Psoas muscle (tissue), 8 donors: ENCODE data around the gene JAML. TPM values are rescaled to one million over a fixed set of nuclear protein-coding genes. Genes with fewer than 3 reads are reported as not detected.

Source experiments
- ATAC-seq, 4 donors: fragments of 200-7000 bp; cut with Tn5 transposase; one replicate each; pipeline ENCODE4 v1.9.1; 2020; ENCODE audit warnings: moderate library complexity in 3 of 4, mild to moderate bottlenecking in 2 of 4
- DNase-seq, 2 donors: peaks; one replicate each; pipeline ENCODE4 v3.0.0-alpha.2; 2020
- H3K27ac ChIP-seq: fragments of 200-600 bp; one replicate; pipeline ENCODE4 v1.8.0; 2022
- H3K27me3 ChIP-seq, 3 donors: fragments of 200-600 bp in 1 of 3; one replicate each; pipeline versions ENCODE4 v1.6.1 to v1.8.0; 2013 to 2022; ENCODE audit warnings: low read length in 2 of 3, mild to moderate bottlenecking in 2 of 3, moderate library complexity in 1 of 3; ENCODE audit not compliant: insufficient read depth in 3 of 3
- H3K36me3 ChIP-seq, 2 donors: fragments of 200-600 bp in 1 of 2; one replicate each; pipeline versions ENCODE4 v1.6.1 to v1.8.0; 2013 to 2022; ENCODE audit warnings: low read depth in 1 of 2, mild to moderate bottlenecking in 1 of 2, moderate library complexity in 1 of 2; ENCODE audit not compliant: insufficient read depth in 1 of 2
- H3K4me1 ChIP-seq: fragments of 200-600 bp; one replicate; pipeline ENCODE4 v1.8.0; 2022
- H3K4me3 ChIP-seq: fragments of 200-600 bp; one replicate; pipeline ENCODE4 v1.8.0; 2022; ENCODE audit warnings: mild to moderate bottlenecking
- H3K9me3 ChIP-seq: fragments of 200-600 bp; one replicate; pipeline ENCODE4 v1.8.0; 2022
- WGBS, 3 donors: extraction: QIAGEN DNeasy Blood & Tissue Kit; methylation state at CpG; one replicate each; pipeline versions ENCODE4 v1.1.6 to v1.1.7; 2013; 5-methylcytosine and 5-hydroxymethylcytosine counted together
- intact Hi-C, 2 donors: fragments of 100-400 bp; cut with DNase I; formaldehyde crosslinking; loops; one replicate each; pipeline versions ENCODE4 v1.11.0 to v1.14.2; 2022
- polyA plus RNA-seq, 3 donors: library from polyadenylated mRNA; stranded (reverse); fragments of 200-250 nt; gene quantifications; one replicate each; pipeline ENCODE4 v1.2.3, GENCODE V29; 2013
- total RNA-seq, 4 donors: library from RNA; stranded (reverse); fragmentation: NEBNext Ultra II Directional in 2 of 4; extraction: Animal tissue kit (Norgen Biotek cat#: 25700) in 2 of 4; gene quantifications; one replicate each; pipeline versions ENCODE4 v1.2.1 to v1.2.4, GENCODE V29; 2021 to 2023
- TF ChIP-seq, protein P1 (sequence below): fragments of 200-600 bp; IDR thresholded peaks from one replicate; pipeline ENCODE4 v1.8.0; 2022; ENCODE audit warnings: antibody characterized with exemption
- donor health status: healthy with polysubstance abuse.
- donor health status: DM: no; HTN: no; CAD: no; lungs with moderate emphysema.
- donor health status: Bipolar disorder and iron deficiency.
- donor health status: healthy.
- donor health status: DM: yes; HTN: yes; CAD: no.
- donor health status: DM: no; HTN: no; CAD: no.
- donor health status: DM: no; HTN: no; CAD: no.
- donor health status: DM: yes; HTN: yes; CAD: no.

JAML gene
- total and polyA plus RNA-seq, 7 donors = 0.21 to 1.8 (median 0.48) TPM

DNA sequence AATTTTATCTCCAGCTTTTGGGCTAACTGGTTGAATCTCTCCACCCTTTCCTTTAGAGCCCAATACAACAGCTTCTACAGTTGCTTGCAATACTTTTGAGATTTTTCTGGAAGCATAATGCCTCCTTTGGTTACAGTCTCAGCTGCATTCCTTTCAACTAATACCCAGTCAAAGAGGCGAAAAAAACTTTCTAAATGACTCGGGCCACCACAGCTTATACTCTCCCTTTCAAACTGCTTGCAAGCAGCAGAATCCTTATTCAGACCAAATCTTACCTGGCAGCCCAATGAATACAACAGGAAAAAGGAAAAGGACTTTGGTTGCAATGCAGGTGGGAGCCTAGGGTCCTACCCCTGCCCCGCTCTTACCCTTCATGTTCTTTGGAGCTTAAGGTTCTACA lies 15.8 kb downstream of the JAML start:
- intact Hi-C loops = loop anchor here in 1 of 2 donors (10.0 kb wide), 1 partner anchor 76 kb away; no protein-coding TSS in a partner anchor
- TF ChIP-seq, protein P1, sequence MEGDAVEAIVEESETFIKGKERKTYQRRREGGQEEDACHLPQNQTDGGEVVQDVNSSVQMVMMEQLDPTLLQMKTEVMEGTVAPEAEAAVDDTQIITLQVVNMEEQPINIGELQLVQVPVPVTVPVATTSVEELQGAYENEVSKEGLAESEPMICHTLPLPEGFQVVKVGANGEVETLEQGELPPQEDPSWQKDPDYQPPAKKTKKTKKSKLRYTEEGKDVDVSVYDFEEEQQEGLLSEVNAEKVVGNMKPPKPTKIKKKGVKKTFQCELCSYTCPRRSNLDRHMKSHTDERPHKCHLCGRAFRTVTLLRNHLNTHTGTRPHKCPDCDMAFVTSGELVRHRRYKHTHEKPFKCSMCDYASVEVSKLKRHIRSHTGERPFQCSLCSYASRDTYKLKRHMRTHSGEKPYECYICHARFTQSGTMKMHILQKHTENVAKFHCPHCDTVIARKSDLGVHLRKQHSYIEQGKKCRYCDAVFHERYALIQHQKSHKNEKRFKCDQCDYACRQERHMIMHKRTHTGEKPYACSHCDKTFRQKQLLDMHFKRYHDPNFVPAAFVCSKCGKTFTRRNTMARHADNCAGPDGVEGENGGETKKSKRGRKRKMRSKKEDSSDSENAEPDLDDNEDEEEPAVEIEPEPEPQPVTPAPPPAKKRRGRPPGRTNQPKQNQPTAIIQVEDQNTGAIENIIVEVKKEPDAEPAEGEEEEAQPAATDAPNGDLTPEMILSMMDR = no peak
- Histone ChIP-seq H3K27me3 (peaks cover 4 to 29% (median 8%) of the 10 kb centered on the region in 3 donors), H3K27ac (no peak overlapping the region), H3K9me3 (no peaks in the 10 kb centered on the region), H3K4me3 (no peak overlapping the region), H3K36me3 (no peaks in the 10 kb centered on the region), H3K4me1 (no peaks in the 10 kb centered on the region)
- 56 to 63% (median 62%) methylated on average over 3 of the region's 3 CpGs for WGBS, 3 donors
- ATAC-seq (no peak), DNase-seq (no peak)

DNA sequence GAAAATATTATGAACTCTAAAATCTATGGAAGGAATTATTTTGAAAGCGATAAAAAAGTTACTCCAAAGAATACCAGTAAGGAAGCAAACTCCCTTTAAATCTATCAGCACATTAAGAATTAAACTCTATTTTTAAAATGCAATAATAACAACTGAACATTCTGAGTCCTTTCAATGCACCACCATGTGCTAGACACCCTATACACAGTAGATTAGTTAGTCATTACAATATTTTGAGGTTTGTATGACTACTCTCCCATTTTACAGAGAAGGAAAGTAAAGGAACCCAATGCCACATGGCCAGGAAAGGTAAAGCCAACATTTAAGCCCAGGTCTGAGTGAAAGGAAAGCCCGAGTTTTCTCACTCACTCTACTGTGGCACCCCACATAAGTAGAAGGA lies 17.7 kb downstream of the JAML start:
- no peaks in the 10 kb centered on the region for H3K9me3 ChIP-seq
- H3K4me1 ChIP-seq = no peaks in the 10 kb centered on the region
- ATAC-seq (no peak), DNase-seq (no peak)
- H3K27me3 ChIP-seq = peaks cover 4 to 22% (median 8%) of the 10 kb centered on the region in 3 donors
- intact Hi-C loops = loop anchor here in 1 of 2 donors (10.0 kb wide), 1 partner anchor 78 kb away; no protein-coding TSS in a partner anchor
- TF ChIP-seq, protein P1 = no peak
- H3K4me3 ChIP-seq = no peak overlapping the region
- 73 to 80% (median 79%) methylated on average over 2 of the region's 2 CpGs for WGBS, 3 donors
- H3K27ac ChIP-seq = no peak overlapping the region
- H3K36me3 ChIP-seq = no peaks in the 10 kb centered on the region

DNA sequence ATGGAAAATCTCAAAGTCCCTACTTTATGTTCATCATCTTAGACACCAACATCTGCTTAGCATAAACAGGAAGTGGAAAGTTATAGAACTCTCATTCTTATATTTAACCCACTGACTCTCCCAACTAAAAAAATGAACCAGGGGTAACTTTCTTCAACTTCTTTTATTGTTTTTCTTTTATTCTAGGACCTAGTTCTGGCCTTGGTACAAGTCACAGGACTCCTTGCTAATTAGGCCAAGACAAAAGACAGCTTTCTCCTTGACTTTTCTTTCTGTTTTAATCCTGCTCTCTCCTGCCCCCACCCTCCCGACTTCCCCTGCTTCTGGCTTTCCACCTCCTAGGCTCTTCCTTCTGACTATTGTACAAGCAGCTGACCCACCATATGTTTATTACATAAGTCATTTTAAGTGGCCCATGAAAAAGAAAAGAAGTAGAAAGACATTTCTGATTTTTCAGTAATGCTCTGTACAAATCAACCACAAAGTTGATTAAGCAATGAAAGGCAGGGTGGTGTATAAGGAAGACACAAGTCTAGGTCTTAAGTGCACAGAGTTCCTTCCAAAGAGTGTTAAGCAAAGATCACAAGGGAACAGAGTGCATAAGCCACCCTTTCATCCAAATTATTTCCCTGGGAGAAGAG lies 18.3 kb downstream of the JAML start:
- no peaks in the 10 kb centered on the region for H3K4me1 ChIP-seq
- H3K4me3 ChIP-seq = no peak overlapping the region
- ATAC-seq = no peak
- no peaks in the 10 kb centered on the region for H3K9me3 ChIP-seq
- WGBS, 3 donors = 23 to 43% (median 33%) methylated on average over 1 of the region's 1 CpG
- intact Hi-C loops = loop anchor here in 1 of 2 donors (10.0 kb wide), 1 partner anchor 78 kb away; no protein-coding TSS in a partner anchor
- peaks cover 4 to 22% (median 8%) of the 10 kb centered on the region in 3 donors for H3K27me3 ChIP-seq
- TF ChIP-seq, protein P1 = no peak
- H3K36me3 ChIP-seq = no peaks in the 10 kb centered on the region
- no peak for DNase-seq
- H3K27ac ChIP-seq = no peak overlapping the region

DNA sequence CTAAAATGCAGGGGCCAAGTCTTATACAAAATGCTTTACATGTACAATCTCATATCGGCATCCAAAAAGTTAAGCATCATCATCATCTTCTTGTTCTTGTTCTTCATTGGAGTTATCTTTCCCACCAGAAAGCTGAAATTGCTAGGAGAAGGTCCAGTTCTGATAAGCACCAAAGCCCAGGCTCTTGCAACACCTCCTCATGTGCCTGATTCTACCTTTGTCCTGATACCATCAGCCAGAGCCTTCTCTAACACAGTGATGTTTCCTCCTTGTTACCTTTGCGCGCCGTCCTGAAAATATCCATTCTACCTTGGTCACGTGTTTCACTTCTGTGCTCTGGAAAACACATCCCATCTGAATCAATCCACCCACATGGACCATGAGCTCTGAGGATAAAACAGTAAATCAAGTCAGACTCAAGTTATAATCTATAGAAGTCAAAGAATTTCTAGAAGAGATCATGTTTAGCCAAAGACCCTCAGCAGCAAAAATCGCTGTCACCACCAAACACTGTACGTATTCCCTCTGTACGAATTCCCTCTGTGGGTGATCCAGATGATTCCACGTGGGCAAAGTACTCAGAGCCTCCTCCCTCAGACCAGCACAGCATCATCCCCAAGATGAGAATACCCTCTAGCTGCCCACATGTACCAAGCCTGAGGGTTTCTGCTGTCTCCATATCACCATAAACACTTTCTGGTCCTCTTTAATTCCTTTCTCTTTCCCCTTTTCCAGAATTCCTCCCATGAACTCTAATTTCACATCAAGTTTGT lies 19.0 kb downstream of the JAML start:
- Histone ChIP-seq H3K27me3 (peaks cover 2 to 22% (median 8%) of the 10 kb centered on the region in 3 donors), H3K9me3 (no peaks in the 10 kb centered on the region), H3K4me3 (no peak overlapping the region), H3K27ac (no peak overlapping the region), H3K4me1 (no peaks in the 10 kb centered on the region), H3K36me3 (no peaks in the 10 kb centered on the region)
- no peak for ATAC-seq
- WGBS, 3 donors = 85 to 91% (median 87%) methylated on average over 9 of the region's 9 CpGs
- TF ChIP-seq, protein P1 = no peak
- no peak for DNase-seq
- intact Hi-C loops = loop anchor here in 1 of 2 donors (10.0 kb wide), 1 partner anchor 79 kb away; no protein-coding TSS in a partner anchor
